Measurements from ENCODE around the gene ITGA8.

DNA sequence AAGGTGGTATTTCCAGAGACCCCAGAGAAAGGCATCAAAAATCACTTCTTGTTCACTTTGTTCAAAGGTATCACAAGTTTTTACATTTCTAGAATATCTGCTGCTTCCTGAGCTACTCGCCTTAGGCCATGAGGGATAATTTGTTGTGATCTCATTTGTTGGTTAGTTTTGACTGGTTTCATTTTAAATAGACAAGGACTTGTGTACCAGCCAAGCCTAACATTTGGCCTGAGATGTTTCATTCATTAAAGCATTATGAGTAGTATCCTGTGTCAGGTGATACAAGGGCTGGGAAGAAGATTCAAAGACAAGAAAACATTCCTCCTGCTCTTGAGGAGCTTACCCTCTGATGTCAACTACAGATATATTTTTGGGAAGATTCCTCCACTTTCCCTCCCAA, 178.3 kb downstream of the ITGA8 start:
- TF ChIP-seq POLR2A (IDR thresholded peaks at IDR 0.05) (no peak), CTCF (IDR thresholded peaks at IDR 0.05) (no peak)
